Activated T-cell treated with anti-CD3 and anti-CD28 coated beads, Interleukin-2, amount 50 U/mL, for 72 hours (primary cell): ENCODE data around the gene SAMD13. TPM values are rescaled to one million over a fixed set of nuclear protein-coding genes. Genes with fewer than 3 reads are reported as not detected.

ENCODE experiments used
- ATAC-seq, 2 donors: fragments of 150-1000 bp; cut with Tn5 transposase; replicated peaks in 1 of 2; 2 replicates each; pipeline ENCODE4 v1.10.0; 2021; ENCODE audit warnings: moderate library complexity in 2 of 2, mild to moderate bottlenecking in 1 of 2
- DNase-seq, 2 donors: peaks; one replicate each; pipeline ENCODE4 v3.0.0; 2021 to 2022; ENCODE audit warnings: mixed read lengths in 1 of 2
- H3K27ac Mint-ChIP-seq: one replicate; pipeline ENCODE4 v1.8.0; 2022; ENCODE audit warnings: mild to moderate bottlenecking, moderate library complexity, mixed read lengths
- H3K27me3 Mint-ChIP-seq: one replicate; pipeline ENCODE4 v1.8.0; 2022; ENCODE audit warnings: low read depth, mixed read lengths
- H3K36me3 Mint-ChIP-seq, 2 donors: one replicate each; pipeline ENCODE4 v1.8.0; 2022; ENCODE audit warnings: mixed read lengths in 2 of 2, mild to moderate bottlenecking in 1 of 2; ENCODE audit not compliant: insufficient read depth in 2 of 2
- H3K4me1 Mint-ChIP-seq: one replicate; pipeline ENCODE4 v1.8.0; 2022; ENCODE audit warnings: low read depth, mixed read lengths
- H3K4me3 Mint-ChIP-seq, 2 donors: one replicate each; pipeline ENCODE4 v1.8.0; 2022; ENCODE audit warnings: mild to moderate bottlenecking in 2 of 2, mixed read lengths in 2 of 2, moderate library complexity in 2 of 2
- H3K9me3 Mint-ChIP-seq, 2 donors: one replicate each; pipeline ENCODE4 v1.8.0; 2022; ENCODE audit warnings: mixed read lengths in 2 of 2
- total RNA-seq, 2 donors: library from RNA; stranded (reverse); gene quantifications; one replicate each; pipeline ENCODE4 v1.2.3, GENCODE V29; 2022

Gene SAMD13
- total RNA-seq, 2 donors from 2014 or later: 0.46 to 1.7 TPM

- Mint-ChIP-seq H3K27ac (no peak overlapping the region), H3K4me3 (no peak overlapping the region), H3K9me3 (no peaks in the 10 kb centered on the region), H3K4me1 (peaks cover 6% of the 10 kb centered on the region), H3K36me3 (no peaks in the 10 kb centered on the region), H3K27me3 (peaks cover 13% of the 10 kb centered on the region)
- ATAC-seq (no peak), DNase-seq (no peak)
These were observed 88.7 kb downstream of the SAMD13 start for GRCh38 chr1:84390226-84390625.

- Mint-ChIP-seq H3K36me3 (no peaks in the 10 kb centered on the region), H3K27me3 (peaks cover 7% of the 10 kb centered on the region), H3K9me3 (no peaks in the 10 kb centered on the region), H3K27ac (no peak within 1 kb of the TSS), H3K4me3 (no peak within 1 kb of the TSS), H3K4me1 (no peaks in the 10 kb centered on the region)
- DNase-seq (no peak), ATAC-seq (no peak)
These were observed 97.0 kb downstream of the SAMD13 start, which contains the start of gene DNASE2B for GRCh38 chr1:84398175-84399155. DNASE2B (plus strand) TSS chr1:84398484; CDS start chr1:84398565, 81 bp downstream.

Other genes with a start within 250 kb of the SAMD13 start
- 10 to 100 TPM; 35.0 to 42.4 TPM for gene PRKACB, start 157.4 kb upstream of the SAMD13 start, total RNA-seq
- gene DNASE2B, start 96.8 kb downstream of the SAMD13 start, total RNA-seq: not detected
- gene RPF1, start 177.6 kb downstream of the SAMD13 start, total RNA-seq: 10 to 100 TPM; 56.7 to 68.2 TPM
- gene SPATA1, start 204.7 kb downstream of the SAMD13 start, total RNA-seq: 1 to 10 TPM; 2.3 to 2.9 TPM
- 100 to 1,000 TPM in 1 of 2 donors, 10 to 100 TPM in 1; 88.5 to 101 TPM for gene GNG5, start 204.9 kb downstream of the SAMD13 start, total RNA-seq